HG03064 (cell line): ENCODE measurements around the gene PRKAA2.

Experiments
- ATAC-seq: cut with Tn5 transposase; IDR thresholded peaks from one replicate; pipeline ENCODE4 v1.9.1; 2021; ENCODE audit warnings: low read depth; ENCODE audit not compliant: unreplicated experiment

The PRKAA2 gene

GRCh38 chr1:56710646-56711045 lies 65.5 kb downstream of the PRKAA2 start:
- ATAC-seq = no peak

GRCh38 chr1:56712150-56712549 lies 67.0 kb downstream of the PRKAA2 start:
- ATAC-seq = no peak

GRCh38 chr1:56713112-56713511 lies 68.0 kb downstream of the PRKAA2 start:
- no peak for ATAC-seq

GRCh38 chr1:56715156-56715555 lies 70.0 kb downstream of the PRKAA2 start:
- no peak for ATAC-seq

- no peak for ATAC-seq
These were observed 74.1 kb downstream of the PRKAA2 start for GRCh38 chr1:56719171-56719570.

GRCh38 chr1:56726706-56727105 lies 81.6 kb downstream of the PRKAA2 start:
- no peak for ATAC-seq

- ATAC-seq = no peak
These were observed 83.8 kb downstream of the PRKAA2 start for GRCh38 chr1:56728964-56729363.

- no peak for ATAC-seq
These were observed 100.1 kb downstream of the PRKAA2 start for GRCh38 chr1:56745231-56745630.

GRCh38 chr1:56754708-56755479 lies 109.8 kb downstream of the PRKAA2 start:
- no peak for ATAC-seq

- ATAC-seq = no peak
These were observed 110.8 kb downstream of the PRKAA2 start for GRCh38 chr1:56755911-56756310.

GRCh38 chr1:56758135-56758534 lies 113.0 kb downstream of the PRKAA2 start:
- no peak for ATAC-seq

- ATAC-seq = no peak
These were observed 113.7 kb downstream of the PRKAA2 start for GRCh38 chr1:56758794-56759193.
